Measurements from ENCODE around the gene CCNT1. TPM values are rescaled to one million over a fixed set of nuclear protein-coding genes. Genes with fewer than 3 reads are reported as not detected.
A peak's percentile ranks its signal among the peaks of the same experiment; 100 is the strongest.

CCNT1 gene
- total RNA-seq, result 10 to 100 TPM; 20.3 to 53.7 TPM

DNA sequence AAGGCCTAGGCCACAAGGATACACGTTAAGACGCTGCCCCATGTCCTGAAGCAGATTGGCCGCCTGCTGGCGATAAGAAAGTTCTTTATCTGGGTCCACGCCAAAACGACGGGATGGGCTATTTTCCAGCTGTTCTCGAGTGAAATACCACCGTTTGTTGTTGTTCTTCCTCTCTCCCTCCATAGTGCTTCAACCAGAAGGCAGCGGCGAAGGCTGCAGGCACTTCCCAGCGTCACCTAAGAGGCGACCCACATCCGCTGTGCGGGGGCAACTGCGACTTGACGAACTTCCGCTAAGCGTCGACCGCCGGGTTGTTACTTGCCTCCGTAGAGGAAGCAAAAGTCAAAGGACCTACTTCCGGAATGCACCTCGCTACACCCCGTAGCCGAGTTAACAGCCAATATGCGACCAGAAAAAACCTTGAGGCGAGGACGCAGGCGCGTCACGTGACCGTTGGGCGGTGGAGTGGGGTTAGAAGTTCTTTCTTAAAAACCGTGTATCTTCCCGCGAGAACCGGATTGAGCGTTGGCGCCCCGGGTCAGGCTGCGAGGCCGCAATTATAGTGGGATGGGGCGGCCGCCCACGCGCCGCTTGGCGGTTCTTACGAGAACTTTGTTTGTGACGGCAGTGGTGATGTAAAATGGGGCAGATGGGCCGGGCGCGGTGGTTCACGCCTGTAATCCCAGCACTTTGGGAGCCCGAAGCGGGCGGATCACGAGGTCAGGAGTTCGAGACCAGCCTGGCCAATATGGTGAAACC lies at the start of gene CCNT1:
TSS of gene CCNT1 (minus strand) at position 215 of the 759 bp plus-strand sequence. CDS start at position 183, 32 bp downstream.
- Histone ChIP-seq H3K9me3 (peaks cover 8% of the 10 kb centered on the region), H3K4me3 (peak within 1 kb of the TSS; percentile 81), H3K36me3 (peaks cover 11% of the 10 kb centered on the region), H3K27me3 (replicated peaks; ENCODE audit: insufficient read depth) (no peaks in the 10 kb centered on the region), H3K27ac (peak within 1 kb of the TSS; percentile 88 to 92), H3K4me1 (ENCODE audit: control insufficient read depth in 1 of 2, low read depth in 2 of 2) (peaks cover 24 to 32% of the 10 kb centered on the region in 2 donors)
- DNase-seq (ENCODE audit: low spot score) (peak; percentile 97), ATAC-seq (ENCODE audit: insufficient number of reproducible peaks, low FRiP score, low read depth) (peak; percentile 99)
- TF ChIP-seq, protein P1, sequence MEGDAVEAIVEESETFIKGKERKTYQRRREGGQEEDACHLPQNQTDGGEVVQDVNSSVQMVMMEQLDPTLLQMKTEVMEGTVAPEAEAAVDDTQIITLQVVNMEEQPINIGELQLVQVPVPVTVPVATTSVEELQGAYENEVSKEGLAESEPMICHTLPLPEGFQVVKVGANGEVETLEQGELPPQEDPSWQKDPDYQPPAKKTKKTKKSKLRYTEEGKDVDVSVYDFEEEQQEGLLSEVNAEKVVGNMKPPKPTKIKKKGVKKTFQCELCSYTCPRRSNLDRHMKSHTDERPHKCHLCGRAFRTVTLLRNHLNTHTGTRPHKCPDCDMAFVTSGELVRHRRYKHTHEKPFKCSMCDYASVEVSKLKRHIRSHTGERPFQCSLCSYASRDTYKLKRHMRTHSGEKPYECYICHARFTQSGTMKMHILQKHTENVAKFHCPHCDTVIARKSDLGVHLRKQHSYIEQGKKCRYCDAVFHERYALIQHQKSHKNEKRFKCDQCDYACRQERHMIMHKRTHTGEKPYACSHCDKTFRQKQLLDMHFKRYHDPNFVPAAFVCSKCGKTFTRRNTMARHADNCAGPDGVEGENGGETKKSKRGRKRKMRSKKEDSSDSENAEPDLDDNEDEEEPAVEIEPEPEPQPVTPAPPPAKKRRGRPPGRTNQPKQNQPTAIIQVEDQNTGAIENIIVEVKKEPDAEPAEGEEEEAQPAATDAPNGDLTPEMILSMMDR (IDR thresholded peaks at IDR 0.05), result peak; percentile 25

DNA sequence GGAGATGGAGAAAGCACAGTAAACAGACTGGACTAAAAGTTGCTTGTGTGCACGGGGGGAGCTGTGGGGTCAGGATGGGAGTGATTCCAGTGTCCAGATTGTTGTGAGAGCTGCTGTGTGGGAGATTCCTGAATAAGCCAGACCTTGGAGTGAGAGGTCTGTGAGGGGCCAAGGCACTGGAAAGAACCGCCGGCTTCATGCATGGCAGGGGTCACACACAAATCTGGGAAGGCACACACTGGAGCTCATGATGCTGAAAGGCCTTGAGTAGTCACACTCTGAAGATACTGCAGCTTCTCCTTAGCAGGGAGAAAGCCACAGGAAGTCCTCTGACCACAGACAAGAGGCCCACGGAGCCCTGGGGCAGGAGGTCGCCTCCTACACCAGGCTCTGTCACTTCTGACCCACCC lies 49.3 kb upstream of the CCNT1 start:
- Histone ChIP-seq H3K36me3 (peaks cover 13% of the 10 kb centered on the region), H3K27ac (peak overlapping the region; percentile 4 to 11)

DNA sequence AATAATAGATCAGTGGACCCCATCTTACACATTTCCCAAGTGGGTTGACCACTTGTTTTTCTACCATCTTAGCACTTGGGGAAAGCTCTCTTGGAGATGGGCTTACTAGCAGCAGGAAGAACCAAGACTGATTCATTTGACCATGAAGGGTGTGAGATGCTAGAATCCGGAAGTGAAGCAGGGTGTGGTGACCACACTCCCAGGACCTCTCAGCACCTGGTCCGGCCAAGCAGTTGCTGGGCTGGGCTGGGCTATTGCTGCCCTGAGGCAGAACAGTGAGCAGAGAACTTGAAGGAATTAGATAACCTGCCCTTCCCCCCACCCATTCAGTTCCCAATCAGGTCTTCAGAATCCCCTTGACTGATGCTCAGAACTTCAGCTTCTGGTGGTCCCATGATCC lies 48.0 kb upstream of the CCNT1 start:
- Histone ChIP-seq H3K9me3 (no peaks in the 10 kb centered on the region), H3K4me1 (ENCODE audit: control insufficient read depth in 1 of 2, low read depth in 2 of 2) (peaks cover 3 to 22% of the 10 kb centered on the region in 2 donors), H3K4me3 (no peak overlapping the region), H3K27me3 (replicated peaks; ENCODE audit: insufficient read depth) (no peaks in the 10 kb centered on the region), H3K27ac (no peak overlapping the region), H3K36me3 (peaks cover 5% of the 10 kb centered on the region)
- ATAC-seq (ENCODE audit: insufficient number of reproducible peaks, low FRiP score, low read depth) (no peak), DNase-seq (ENCODE audit: low spot score) (no peak)
- TF ChIP-seq, protein P1 (IDR thresholded peaks at IDR 0.05), result no peak

More for the DNA sequence above, 49.3 kb upstream of the CCNT1 start:
- peaks cover 3 to 22% of the 10 kb centered on the region in 2 donors for H3K4me1 ChIP-seq (ENCODE audit: control insufficient read depth in 1 of 2, low read depth in 2 of 2)
- H3K4me3 ChIP-seq, result no peak overlapping the region
- DNase-seq (ENCODE audit: low spot score) (no peak), ATAC-seq (ENCODE audit: insufficient number of reproducible peaks, low FRiP score, low read depth) (no peak)
- TF ChIP-seq, protein P1 (IDR thresholded peaks at IDR 0.05), result no peak
- H3K9me3 ChIP-seq, result no peaks in the 10 kb centered on the region
- H3K27me3 ChIP-seq (replicated peaks; ENCODE audit: insufficient read depth), result no peaks in the 10 kb centered on the region

DNA sequence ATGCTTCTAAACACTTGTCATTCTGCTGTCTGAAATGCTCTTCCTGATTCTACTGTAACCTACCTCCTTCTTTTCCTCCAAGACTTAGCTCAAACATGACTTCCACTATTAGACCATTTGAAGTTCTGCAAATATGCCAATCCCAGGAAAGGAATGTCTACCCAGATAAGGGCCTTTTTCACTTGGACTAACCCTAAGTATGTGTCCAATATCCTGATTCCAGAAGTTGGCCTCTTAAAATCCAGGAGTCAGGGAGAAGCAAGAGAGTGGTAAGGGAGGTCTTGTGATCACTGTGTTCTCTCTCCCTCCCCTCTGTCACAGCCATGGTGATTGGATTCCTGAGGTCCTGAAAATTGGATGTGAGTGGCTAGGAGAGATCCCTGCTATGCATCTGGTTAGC lies 42.2 kb upstream of the CCNT1 start:
- Histone ChIP-seq H3K27me3 (replicated peaks; ENCODE audit: insufficient read depth) (no peaks in the 10 kb centered on the region), H3K27ac (peak overlapping the region in 1 of 2 donors; percentile 25), H3K36me3 (no peaks in the 10 kb centered on the region), H3K9me3 (no peaks in the 10 kb centered on the region), H3K4me1 (ENCODE audit: control insufficient read depth in 1 of 2, low read depth in 2 of 2) (no peaks in the 10 kb centered on the region), H3K4me3 (no peak overlapping the region)
- TF ChIP-seq, protein P1 (IDR thresholded peaks at IDR 0.05), result no peak
- ATAC-seq (ENCODE audit: insufficient number of reproducible peaks, low FRiP score, low read depth) (no peak), DNase-seq (ENCODE audit: low spot score) (no peak)

DNA sequence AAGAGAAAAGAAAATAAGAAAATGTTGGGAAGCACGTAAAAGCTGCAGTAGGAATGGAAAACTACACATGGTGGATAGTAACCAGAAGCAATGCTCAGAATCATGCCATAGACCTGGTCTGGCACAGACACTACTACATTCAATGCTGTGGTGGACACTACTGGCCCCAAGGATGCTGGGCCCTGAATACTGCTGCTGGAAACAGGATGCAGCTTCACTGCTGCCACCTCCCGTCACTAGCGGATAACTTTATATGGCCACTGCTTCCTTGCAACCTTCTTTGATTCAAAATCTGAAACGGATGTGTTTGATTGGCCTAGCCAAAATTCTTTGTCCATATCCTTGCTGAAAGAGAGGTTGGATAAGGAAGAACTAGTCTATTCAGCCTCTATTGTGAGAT lies 41.7 kb upstream of the CCNT1 start:
- no peak overlapping the region for H3K4me3 ChIP-seq
- no peaks in the 10 kb centered on the region for H3K9me3 ChIP-seq
- H3K4me1 ChIP-seq (ENCODE audit: control insufficient read depth in 1 of 2, low read depth in 2 of 2), result no peaks in the 10 kb centered on the region
- ATAC-seq (ENCODE audit: insufficient number of reproducible peaks, low FRiP score, low read depth), result no peak
- no peaks in the 10 kb centered on the region for H3K27me3 ChIP-seq (replicated peaks; ENCODE audit: insufficient read depth)
- TF ChIP-seq, protein P1 (IDR thresholded peaks at IDR 0.05), result no peak
- no peak for DNase-seq (ENCODE audit: low spot score)
- peak overlapping the region in 1 of 2 donors; percentile 25 for H3K27ac ChIP-seq
- H3K36me3 ChIP-seq, result no peaks in the 10 kb centered on the region

Measured in thoracic aorta (tissue), 2 donors.